Neural progenitor cell (in vitro differentiated cells): ENCODE results near the gene TWIST2.

Experiments used
- EZH2 ChIP-seq: fragments of 200-600 bp; sonication (generic); IDR thresholded peaks from 2 replicates; pipeline ENCODE4 v1.6.1; 2017; ENCODE audit warnings: antibody characterized with exemption, mild to moderate bottlenecking, moderate library complexity
- EZH2phosphoT487 ChIP-seq: fragments of 200-600 bp; sonication (generic); IDR thresholded peaks from 2 replicates; pipeline ENCODE4 v1.6.1; 2017; ENCODE audit warnings: antibody characterized with exemption
- TF ChIP-seq, protein P1 (sequence below): fragments of 200-600 bp; sonication (generic); IDR thresholded peaks from 2 replicates; pipeline ENCODE4 v1.5.1; 2017; ENCODE audit warnings: antibody characterized with exemption, mild to moderate bottlenecking

DNA sequence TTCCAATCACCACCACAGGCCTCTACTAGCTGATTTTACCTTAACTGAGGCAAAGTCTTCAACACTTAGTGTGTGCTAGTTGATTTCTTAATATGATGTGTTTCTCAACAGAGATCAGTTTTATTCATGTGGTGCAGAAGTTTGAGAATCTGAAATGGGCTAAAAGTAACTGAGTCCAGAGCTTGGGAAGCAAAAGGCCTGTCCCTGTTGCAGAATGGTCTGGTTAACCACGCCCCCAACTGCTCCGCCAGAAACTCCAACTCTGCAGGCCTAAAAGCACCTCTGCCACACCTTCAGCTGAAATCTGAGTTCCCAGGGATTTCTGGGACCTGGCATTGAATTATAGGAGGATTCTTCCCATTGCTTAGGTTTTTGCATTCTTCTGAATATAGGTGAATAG lies 44.9 kb downstream of the TWIST2 start:
- TF ChIP-seq, protein P1, sequence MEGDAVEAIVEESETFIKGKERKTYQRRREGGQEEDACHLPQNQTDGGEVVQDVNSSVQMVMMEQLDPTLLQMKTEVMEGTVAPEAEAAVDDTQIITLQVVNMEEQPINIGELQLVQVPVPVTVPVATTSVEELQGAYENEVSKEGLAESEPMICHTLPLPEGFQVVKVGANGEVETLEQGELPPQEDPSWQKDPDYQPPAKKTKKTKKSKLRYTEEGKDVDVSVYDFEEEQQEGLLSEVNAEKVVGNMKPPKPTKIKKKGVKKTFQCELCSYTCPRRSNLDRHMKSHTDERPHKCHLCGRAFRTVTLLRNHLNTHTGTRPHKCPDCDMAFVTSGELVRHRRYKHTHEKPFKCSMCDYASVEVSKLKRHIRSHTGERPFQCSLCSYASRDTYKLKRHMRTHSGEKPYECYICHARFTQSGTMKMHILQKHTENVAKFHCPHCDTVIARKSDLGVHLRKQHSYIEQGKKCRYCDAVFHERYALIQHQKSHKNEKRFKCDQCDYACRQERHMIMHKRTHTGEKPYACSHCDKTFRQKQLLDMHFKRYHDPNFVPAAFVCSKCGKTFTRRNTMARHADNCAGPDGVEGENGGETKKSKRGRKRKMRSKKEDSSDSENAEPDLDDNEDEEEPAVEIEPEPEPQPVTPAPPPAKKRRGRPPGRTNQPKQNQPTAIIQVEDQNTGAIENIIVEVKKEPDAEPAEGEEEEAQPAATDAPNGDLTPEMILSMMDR: no peak
- no peak for TF ChIP-seq EZH2
- TF ChIP-seq EZH2phosphoT487: no peak
